Activated gamma-delta T cell treated with Interleukin-2 at 50 U/mL for 16 hours (primary cell): ENCODE results near the gene PLXNA4.
"Not testable (repeated sequence)": the region's sequence is repeated elsewhere in the genome, so short reads cannot be mapped to it uniquely, and the experiment has no call there.

Experiments
- DNase-seq: peaks from one replicate; pipeline ENCODE4 v3.0.0-alpha.2; 2020

Gene PLXNA4

DNA sequence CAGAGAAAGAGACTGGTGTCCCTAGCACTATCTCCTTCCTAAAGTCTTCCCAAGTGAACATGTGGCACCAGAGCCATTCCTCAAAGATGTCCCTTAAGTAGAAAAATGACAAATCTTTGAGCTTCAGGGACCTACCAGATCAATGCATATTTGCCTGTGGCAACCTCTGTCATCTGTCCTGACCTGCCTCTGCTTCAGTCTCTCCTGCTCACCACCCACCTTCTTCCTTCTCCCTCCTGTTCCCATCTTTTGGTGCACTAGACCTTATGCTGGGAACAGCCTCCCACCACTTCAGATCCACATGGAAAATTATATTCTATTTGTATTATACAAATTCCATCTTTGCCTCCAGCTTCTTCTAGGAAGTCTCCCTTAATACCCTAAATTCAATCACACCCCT, 386.4 kb downstream of the PLXNA4 start:
- DNase-seq: no peak

DNA sequence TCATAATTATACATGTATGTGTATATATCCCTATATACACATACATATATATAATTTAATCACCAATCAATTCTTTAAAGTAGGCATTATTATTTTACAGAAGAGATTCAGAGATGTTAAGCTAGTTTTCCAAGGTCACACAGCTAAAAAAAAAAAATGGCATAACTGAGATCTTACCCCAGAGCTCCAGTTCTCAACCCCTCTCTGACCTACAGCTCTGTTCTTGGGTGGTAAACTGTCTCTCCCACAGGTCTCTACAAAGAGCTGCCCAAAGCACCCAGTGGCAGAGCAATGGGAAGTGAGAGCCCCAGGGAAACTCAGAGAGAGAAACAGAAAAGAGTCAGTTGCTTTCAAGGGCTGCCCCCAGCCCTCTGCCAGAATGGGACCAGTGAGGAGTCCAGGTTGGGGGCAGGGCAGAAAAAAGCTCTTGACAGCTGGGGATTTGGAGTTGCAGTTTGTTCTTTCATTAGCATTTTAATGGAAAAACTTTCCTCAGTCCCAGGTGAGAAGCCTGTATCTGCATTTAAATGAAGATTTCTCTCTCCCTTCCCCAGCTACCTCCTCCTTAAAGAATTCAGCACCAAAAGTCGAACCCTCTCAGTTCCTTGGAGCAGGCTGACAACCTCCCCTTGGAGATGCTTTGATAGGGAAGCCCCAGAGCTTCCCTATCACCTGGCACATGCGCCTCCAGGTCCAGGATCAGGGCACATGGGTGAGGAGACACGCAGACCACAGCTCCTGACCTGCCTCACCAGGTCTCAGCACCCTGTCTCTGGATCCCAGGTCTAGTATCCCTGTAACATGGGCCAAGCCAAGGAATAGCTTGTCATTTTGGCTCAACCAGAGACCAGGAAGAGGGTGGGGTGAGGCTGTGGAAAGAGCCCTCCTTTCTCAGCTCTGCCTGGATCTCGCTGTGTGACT, 388.1 kb downstream of the PLXNA4 start:
- no peak for DNase-seq

DNA sequence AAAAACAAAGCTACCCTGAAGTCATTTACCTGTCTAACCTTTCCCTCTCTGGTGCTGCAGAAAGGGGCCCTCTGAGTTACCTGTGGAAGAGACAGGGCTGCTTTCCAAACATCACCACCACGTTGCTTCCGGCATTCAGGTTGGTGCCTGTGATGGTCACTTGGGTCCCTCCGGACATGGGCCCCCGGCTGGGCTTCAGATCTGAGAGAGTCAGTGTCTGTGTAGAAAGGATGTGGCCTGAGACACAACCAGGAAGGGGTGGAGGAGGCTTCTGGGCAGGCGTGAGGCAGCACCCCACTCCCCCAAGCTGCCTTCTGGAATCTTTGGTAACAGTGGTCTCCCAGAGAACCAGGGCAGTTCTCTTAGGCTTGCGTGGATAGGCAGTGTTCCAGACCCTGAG, 388.9 kb downstream of the PLXNA4 start:
- DNase-seq: no peak

DNA sequence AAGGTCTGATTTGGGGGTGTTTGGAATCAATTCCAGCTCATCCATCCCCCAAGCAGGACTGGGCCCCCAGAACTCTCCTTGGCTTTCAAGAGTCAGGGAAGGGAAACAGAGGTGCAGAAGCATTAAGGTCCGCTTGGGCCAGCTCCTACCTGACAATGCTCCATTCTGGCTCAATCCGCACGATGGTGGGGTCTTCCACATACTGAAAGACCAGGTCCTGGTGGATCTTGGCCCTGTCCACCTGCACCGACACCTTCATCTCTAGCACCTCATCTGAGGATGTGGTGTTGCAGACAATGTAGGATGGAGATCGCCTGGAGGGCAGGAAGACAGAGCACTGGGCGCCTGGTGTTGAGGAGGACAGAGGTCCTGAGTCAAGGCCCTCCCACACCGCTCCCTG, 391.1 kb downstream of the PLXNA4 start:
- no peak for DNase-seq

DNA sequence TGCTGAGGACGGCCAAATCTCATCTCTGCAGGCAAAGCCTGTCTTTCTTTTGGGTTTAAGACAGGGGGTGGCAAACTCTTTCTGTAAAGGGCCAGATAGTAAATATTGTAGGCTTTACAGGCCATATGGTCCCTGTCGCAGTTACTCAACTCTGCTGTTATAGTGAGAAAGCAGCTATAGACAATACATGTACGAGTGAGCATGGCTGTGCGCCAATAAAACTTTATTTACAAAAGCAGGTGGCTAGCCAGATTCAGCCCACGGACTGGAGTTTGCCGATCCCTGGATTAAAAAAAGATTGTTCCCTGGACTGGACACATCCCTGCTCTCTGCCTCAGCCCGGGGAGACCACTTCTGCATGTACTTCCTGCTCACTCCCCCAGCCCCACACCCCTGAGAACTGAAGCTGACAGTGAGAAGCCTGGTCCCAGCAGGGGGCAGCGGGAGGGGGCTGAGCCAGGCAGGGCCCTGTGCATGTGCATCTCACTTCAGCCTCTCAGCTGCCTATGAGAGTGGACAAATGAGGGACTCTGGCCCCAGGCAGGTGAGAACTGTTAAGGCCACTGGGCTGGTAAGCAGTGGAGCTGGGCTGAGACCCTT, 392.4 kb downstream of the PLXNA4 start:
- no peak for DNase-seq

DNA sequence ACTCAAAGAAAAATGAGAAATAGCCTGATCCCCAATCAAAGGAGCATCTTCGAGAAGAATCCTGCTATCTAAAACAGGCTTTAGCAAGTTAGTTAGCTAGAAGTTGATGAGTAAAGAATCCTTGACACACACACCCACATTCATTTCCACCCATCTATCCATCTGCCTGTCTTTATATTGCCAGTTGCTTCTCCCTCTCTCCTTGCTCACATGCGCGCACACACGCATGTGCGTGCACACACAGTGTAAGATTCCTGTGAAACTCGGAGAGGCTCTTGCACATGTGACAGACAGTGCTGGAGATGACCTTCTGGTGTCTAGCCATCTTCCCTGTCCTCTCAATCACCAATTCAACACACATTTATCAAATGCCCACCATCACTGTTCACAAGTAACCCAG, 393.3 kb downstream of the PLXNA4 start:
- no peak for DNase-seq

DNA sequence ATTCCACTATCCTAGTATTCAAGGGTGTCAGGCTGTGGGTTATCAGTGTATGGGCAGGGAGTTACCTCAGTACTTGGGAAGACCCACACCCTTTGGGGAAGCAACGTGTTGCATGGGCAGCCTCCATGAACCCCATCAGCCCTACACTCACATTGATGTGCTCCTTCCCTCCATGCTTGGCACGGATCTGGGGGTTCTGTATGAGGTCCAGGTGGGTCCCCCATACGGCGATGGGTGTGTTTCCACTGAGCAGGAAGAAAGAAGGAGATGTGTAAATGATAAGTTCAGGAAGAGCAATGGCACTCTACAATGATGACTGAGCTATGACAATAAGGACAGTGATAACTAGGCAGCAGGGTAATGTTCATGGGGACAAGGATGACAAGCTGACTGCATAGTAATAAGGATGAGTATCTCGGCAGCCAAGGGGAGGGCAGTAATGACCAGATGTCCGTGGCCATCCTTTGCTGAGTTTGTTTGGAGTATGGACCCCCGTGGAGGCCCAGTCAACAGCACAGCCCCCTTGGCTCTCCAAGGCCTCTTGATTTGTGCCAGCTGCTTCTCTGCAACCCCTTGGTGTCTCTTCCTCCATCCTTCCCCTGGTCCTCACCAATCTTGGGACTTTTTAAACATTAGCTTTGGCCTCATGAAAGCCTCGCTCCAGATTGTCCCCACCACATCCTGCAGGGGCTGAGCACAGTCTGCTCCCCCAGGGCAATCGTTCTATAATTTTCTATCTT, 394.2 kb downstream of the PLXNA4 start:
- DNase-seq: no peak

DNA sequence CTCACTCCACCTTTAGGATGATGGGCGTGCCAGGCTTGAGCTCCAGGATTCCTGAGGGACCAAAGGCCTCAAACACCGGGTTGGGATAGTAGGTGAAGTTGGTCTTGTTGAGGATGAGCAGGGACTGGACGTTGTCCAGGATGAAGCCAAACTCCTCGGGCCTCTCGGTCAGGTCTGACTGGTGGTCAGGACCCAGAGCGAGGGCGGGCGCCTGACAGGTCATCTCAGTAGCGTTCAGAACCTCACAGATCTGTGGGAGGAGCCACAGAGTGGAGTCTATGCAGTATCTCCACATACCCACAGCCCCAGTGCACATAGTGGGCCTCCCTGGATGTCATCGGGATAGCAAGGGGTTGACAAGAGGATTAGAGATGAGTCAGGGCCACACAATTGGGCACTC, 394.9 kb downstream of the PLXNA4 start:
- no peak for DNase-seq

DNA sequence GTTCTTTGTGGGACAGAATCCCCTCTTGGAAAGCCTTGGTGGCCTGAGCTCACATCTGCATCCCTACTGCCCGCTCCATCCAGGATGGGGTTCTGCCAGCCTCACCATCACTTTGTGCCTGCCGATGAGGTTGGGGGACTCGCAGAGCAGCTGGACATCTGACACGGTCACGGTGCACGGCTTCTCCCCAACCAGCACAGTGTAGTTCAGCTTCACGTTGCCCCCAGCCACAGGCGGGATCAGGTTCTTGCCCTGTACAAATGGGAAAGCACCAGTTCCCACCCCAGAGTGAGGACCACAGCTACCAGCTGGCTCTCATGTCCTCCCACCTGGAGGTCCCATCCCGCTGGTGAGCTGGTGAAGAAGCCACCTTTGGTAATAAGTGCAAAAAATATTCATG, 395.8 kb downstream of the PLXNA4 start:
- DNase-seq: no peak

DNA sequence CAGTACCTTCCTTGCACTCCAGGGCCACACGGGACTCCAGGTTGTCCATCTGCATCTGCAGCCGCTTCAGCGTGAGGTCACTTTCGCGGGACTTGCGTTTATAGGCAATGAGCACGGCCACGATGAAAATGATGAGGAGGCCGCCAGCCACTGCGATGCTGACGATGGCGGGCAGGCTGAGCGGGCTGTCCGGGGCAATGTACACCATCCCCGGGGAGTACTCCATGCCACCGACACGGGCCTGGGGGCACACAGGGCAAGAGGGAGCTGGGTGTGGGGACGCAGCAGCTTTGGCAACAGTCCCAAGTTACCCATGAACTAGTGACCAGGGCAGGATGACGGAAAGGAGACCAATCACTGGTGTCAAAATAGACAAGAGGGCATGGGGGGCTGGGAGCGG, 396.6 kb downstream of the PLXNA4 start:
- no peak for DNase-seq

DNA sequence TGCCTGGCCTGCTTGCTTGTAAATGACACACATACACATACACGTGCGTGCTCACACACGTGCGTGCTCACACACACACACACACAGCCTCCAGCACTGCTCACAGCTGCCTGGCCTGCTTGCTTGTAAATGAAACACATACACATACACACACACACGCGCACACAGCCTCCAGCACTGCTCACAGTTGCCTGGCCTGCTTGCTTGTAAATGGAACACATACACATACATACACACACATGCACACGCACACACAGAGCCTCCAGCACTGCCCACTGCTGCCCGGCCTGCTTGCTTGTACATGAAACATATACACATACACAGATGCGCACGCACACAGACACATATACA, 397.2 kb downstream of the PLXNA4 start:
- no peak for DNase-seq

DNA sequence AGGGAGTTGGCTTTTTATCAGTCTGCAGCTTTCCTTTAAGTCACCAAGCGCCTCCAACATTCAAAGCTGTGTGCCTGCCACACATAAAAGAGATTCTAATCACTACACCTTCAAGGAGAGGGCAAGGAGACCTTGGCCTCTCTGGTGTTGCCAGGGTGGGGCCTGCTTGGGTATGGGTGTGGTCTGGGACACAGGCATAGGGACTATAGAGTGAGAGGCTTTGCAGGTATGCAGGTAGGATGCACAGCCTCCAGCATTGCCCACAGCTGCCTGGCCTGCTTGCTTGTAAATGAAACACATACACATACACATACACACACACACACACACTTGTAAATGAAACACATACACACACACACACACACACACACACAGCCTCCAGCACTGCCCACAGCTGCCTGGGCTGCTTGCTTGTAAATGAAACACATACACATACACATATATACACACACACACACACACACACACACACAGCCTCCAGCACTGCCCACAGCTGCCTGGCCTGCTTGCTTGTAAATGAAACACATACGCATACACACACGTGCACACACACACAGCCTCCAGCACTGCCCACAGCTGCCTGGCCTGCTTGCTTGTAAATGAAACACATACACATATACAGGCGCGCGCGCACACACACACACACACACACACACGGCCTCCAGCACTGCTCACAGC, 397.7 kb downstream of the PLXNA4 start:
- DNase-seq: not testable (repeated sequence)

DNA sequence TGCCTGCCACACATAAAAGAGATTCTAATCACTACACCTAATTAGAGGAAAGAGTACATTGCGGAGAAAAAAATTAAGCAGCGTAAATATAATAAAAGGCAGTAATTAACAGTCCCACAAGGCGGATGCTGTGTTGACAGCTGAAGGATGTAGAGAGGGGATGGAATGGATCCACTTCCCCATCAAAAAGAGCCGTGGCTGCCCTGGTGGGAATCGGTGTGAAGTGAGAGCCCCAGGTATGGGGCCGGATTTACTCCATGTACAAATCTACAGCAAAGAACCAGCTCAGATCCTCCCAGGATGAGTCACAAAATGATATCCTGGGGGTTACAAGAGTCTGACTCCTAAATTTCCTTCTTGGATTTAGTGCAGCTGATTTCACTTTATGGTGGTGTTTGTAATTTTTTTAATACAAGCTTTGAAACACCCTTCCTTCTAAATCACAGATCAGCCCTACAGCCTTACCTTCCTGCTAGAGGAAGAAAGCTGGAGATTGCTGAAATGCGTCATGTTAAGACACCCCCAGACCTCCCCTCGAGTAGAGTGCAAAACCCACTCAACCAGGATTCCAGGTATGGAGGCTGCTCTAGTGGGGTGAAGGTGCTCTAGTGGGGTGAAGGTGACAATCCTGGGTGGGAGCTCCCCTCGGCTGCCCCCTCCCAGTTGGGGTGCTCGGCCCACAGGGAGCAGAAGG, 398.4 kb downstream of the PLXNA4 start:
- DNase-seq: no peak

DNA sequence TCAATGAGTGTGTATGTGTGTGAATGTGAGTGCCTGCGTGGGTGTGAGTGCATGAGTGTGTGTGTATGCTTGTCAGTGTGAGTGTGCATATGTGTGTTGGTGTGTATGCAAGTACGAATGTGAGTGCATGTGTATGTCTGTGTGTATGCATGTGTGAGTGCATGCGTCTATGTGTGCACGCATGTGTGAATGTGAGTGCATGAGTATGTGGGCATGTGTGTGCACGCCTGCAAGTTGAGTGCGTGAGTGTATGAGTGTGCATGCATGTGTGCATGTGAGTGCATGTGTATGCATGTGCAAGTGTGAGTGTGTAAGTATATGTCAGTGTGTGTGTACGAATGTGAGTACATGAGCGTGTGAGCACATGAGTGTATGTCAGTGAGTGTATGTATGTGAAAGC, 399.6 kb downstream of the PLXNA4 start:
- no peak for DNase-seq

DNA sequence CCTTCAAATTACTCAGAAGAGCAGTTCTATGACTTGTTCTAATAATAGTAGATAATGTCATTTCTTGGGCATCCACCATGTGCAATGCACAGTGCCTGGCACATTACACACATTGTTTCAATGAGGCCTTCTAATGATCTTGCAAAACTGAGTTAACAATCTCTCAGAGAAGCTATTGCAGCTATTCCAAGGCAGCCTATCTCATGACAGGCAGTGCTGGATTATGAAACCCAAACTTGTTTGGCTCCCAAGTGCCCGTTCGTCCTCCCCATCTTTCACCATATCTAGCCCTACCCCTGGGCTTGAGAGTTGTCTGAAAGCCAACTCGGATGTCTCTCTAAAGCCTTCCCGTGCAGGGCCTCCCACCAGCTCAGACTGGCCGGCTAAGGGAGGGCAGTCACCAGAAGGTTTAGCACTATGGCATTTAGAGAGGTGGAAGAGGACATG, 405.1 kb downstream of the PLXNA4 start:
- DNase-seq: no peak

DNA sequence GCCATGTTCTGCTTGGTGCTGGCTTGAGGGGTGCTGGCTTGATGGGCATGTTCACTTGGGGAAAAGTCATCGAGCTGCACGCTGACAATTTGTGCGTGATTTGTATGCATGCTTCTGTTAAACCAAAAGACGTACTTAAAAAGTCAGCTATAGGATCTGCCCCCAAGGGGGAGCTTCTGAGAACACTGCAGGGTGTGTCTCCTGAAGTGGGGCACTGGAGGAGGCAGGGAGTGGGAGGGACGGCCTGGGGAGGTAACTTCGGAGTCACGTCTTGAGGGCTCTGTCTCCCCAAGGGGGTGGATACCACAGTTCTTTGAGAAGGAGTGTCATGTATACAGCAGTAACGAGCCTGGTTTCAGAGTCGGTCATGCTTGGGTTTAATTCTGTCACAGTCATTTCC, 406.5 kb downstream of the PLXNA4 start:
- DNase-seq: no peak

DNA sequence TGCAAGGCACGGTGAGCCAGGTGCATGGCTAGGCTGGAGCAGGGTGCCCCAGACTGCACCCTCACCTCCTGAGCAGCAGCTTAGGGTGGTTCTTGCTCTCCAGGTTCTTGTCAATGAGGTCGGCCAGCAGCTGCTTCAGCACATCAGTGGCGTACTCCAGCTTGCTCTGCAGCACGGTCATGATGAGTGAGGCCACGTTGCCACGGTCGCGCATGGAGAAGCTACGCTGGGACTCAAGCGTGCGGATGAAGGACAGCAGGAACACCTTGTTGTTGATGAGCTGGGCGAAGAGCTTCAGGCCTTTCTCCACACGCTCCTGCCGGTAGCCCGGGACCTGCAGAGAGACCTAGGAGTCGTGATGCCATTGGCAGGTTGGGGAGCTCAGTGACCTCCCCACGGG, 408.0 kb downstream of the PLXNA4 start:
- DNase-seq: no peak

DNA sequence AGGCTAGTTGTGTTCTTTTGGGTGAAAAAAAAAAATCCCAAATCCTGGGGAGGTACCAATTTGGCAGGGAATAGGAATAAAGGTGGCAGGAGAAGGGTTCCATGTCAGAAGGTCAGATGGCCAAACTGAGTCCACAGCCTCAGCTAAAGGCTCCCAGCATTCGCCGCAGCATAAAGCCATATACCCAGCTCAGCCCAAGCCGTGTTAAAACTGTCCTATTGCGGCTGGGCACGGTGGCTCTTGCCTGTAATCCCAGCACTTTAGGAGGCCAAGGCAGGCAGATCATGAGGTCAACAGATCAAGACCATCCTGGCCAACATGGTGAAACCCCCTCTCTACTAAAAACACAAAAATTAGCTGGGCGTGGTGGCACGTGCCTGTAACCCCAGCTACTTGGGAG, 410.6 kb downstream of the PLXNA4 start:
- not testable (repeated sequence) for DNase-seq

DNA sequence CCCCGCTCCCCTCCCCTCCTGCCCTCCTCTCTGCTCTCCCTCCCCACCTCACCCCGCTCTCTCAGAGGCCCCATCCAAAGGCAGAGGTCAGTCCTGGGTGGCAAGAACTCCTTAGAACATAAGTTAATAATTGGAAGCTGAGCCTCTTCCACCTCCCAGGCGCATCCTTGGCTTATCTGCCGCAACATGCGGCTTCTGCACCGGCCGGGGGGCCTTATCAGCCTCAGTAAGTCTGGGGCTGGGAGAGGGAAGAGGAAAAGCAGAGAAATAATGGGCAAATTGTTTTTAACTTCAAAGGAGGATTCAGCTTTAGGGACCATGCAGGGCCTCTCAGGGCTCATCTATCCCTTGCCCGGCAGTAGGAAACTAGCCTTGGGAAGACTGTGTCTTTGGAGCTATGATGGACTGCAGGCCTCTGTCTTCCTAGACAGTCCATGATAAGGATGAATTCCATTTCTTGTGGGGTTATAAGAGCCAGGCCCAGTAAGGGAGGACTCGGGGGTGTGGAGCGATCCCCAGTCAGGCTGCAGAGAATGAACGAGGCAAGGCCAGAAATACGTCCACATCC, 411.6 kb downstream of the PLXNA4 start:
- DNase-seq: no peak

DNA sequence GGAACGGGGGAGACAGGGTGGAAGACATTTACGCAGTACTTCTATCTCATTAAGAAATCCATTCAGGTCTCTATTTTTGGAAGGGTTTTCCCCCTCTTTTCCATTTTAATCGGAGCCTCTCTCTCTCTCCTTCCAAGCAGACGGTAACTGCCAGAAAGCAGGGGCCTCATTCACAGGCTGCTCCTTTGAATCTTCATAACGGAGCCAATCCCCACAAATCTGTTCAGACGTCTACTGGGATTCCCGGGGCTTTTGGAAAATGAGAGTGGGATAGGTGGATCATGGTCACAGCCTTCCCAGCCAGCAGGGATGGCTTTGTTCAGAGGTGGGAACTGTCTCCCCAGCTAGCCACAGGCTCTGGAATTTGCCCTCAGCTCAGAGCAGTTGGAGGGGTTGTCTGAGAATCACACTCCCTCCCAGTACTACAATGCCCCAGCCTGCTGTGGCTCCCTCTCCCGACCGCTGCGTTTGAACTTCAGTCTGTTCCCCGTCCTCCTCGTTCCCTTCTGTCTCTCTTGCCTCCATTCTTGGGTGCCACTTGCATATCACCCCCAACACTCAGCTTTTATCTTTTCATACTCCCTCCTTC, 413.6 kb downstream of the PLXNA4 start:
- DNase-seq: no peak

DNA sequence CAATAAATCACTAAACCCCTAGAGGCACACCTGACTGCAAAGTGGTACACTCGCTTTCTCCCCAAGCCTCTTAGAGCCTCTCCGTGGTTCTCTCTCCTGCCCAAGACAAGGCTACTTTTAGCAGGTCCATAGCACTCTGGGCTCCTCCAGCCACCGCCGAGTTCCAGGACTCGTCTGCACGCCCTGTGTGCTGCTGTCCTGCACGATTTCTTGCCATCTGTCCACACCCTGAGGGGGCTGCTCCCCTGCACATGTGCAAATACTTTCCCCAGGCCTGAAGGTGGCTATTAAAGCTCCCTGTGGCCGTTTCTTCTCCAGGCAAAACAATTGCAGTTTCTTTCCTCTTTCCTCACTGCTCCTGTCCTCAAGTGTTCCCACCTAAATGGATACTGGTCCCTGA, 414.3 kb downstream of the PLXNA4 start:
- DNase-seq: no peak

DNA sequence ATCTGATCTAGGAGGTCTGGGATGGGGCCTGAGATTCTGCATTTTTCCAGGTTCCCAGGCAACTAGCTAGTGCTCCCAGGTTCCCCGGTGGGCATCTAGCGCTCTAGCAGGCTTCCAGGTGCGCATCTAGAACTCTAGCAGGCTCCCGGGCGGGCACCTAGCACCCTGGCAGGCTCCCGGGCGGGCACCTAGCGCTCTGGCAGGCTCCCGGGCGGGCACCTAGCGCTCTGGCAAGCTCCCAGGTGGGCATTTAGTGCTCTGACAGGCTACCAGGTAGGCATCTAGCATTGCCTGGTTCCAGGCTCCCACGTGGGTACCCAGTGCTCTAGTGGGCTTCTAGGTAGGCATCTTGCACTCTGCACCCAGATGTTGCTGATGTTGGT, 414.7 kb downstream of the PLXNA4 start:
- no peak for DNase-seq
